Endothelial cell of umbilical vein (primary cell): ENCODE results near the gene TMEM151A.

Source experiments
- CTCF ChIP-seq, 2 donors: IDR thresholded peaks; 1 replicate in 1 of 2; 2 replicates in 1 of 2; pipeline ENCODE4 v1.5.1; 2011; ENCODE audit warnings: low read length in 2 of 2, mild to moderate bottlenecking in 2 of 2, moderate library complexity in 2 of 2, control low read depth in 1 of 2, inconsistent platforms in 1 of 2, low read depth in 1 of 2; ENCODE audit not compliant: insufficient read depth in 1 of 2; ENCODE audit errors: extremely low read depth in 1 of 2
- EZH2 ChIP-seq: IDR thresholded peaks from 2 replicates; pipeline ENCODE4 v1.6.1; 2012; ENCODE audit warnings: borderline replicate concordance, low read depth, mild to moderate bottlenecking, moderate library complexity, low read length, inconsistent platforms; ENCODE audit not compliant: severe bottlenecking
- GATA2 ChIP-seq: IDR thresholded peaks from 2 replicates; pipeline ENCODE4 v1.7.0; 2011; ENCODE audit warnings: low read depth, mild to moderate bottlenecking, moderate library complexity, mixed read lengths, low read length; ENCODE audit not compliant: insufficient read length, insufficient read depth
- MAX ChIP-seq: IDR thresholded peaks from 2 replicates; pipeline ENCODE4 v1.6.1; 2011; ENCODE audit not compliant: insufficient read depth, insufficient read length
- POLR2A ChIP-seq: IDR thresholded peaks from 2 replicates; pipeline ENCODE4 v1.6.1; 2012; ENCODE audit warnings: low read depth, mild to moderate bottlenecking, control low read depth, low read length
- POLR2AphosphoS5 ChIP-seq: IDR thresholded peaks from 2 replicates; pipeline ENCODE4 v1.6.1; 2012; ENCODE audit warnings: low read depth, mild to moderate bottlenecking, control low read depth, low read length, moderate library complexity; ENCODE audit not compliant: insufficient read depth

- no peak for TF ChIP-seq CTCF (IDR thresholded peaks at IDR 0.05; ENCODE audit: extremely low read depth in 1 of 2, insufficient read depth in 1 of 2, low read depth in 1 of 2, low read length in 2 of 2)
- TF ChIP-seq POLR2A, result no peak
- no peak for TF ChIP-seq MAX
- TF ChIP-seq EZH2, result no peak
- TF ChIP-seq POLR2AphosphoS5, result no peak
- no peak for TF ChIP-seq GATA2
Measured at GRCh38 chr11:66302656-66303055, 11.0 kb downstream of the TMEM151A start.
